Nephron progenitor cell (in vitro differentiated cells): ENCODE results near the gene TGM2.
"Not testable (repeated sequence)": the region's sequence is repeated elsewhere in the genome, so short reads cannot be mapped to it uniquely, and the experiment has no call there.

Experiments used
- DNase-seq: peaks from one replicate; pipeline ENCODE4 v3.0.0; 2021
- H3K27ac Mint-ChIP-seq: 2 replicates; pipeline ENCODE4 v1.8.0; 2021; ENCODE audit warnings: mild to moderate bottlenecking, moderate library complexity, mixed read lengths
- H3K27me3 Mint-ChIP-seq: 2 replicates; pipeline ENCODE4 v1.8.0; 2021; ENCODE audit warnings: mild to moderate bottlenecking, low read depth, mixed read lengths; ENCODE audit not compliant: poor library complexity
- H3K36me3 Mint-ChIP-seq: 2 replicates; pipeline ENCODE4 v1.8.0; 2021; ENCODE audit warnings: low read depth, mixed read lengths
- H3K4me1 Mint-ChIP-seq: 2 replicates; pipeline ENCODE4 v1.8.0; 2021; ENCODE audit warnings: mixed read lengths
- H3K4me3 Mint-ChIP-seq: 2 replicates; pipeline ENCODE4 v1.8.0; 2021; ENCODE audit warnings: mild to moderate bottlenecking, moderate library complexity, mixed read lengths
- H3K9me3 Mint-ChIP-seq: 2 replicates; pipeline ENCODE4 v1.8.0; 2021; ENCODE audit warnings: mild to moderate bottlenecking, moderate library complexity, mixed read lengths
- CTCF ChIP-seq: fragments of 200-600 bp; sonication (generic); IDR thresholded peaks from 2 replicates; pipeline ENCODE4 v1.5.0; 2021; ENCODE audit warnings: antibody characterized with exemption

TGM2 gene

DNA sequence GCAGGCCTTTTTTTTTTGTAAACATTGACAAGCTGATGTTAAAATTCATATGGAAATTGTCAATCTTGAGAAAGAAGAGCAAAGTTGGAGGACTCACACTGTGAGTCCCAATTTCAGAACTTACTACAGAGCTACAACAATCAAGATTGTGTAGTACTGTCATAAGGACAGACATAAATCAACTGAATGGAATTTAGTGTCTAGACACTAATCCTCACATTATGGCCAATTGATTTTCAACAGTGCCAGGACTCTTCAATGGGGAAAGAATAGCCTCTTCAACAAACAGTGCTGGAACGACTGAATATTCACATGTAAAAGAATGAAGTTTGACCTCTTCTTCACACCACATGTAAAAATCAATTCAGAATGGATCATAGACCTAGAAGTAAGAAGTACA is 60.8 kb downstream of the TGM2 start:
- Mint-ChIP-seq H3K9me3 (peaks cover 34% of the 10 kb centered on the region), H3K4me1 (peaks cover 9% of the 10 kb centered on the region), H3K36me3 (peaks cover 7% of the 10 kb centered on the region), H3K4me3 (no peak overlapping the region), H3K27ac (no peak overlapping the region), H3K27me3 (no peaks in the 10 kb centered on the region)
- no peak for TF ChIP-seq CTCF
- no peak for DNase-seq

DNA sequence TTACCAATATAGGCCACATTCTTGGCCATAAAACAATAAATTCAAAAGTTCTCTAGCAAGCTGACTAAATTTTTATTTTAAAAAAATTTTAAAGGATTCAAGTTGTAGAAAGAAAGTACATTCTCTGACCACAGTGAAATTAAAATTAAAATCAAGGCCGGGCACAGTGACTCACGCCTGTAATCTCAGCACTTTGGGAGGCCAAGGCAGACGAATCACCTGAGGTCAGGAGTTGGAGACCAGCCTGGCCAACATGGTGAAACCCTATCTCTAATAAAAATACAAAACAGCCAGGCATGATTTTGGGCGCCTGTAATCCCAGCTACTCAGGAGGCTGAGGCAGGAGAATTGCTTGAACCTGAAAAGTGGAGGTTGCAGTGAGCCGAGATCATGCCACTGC is 62.9 kb downstream of the TGM2 start:
- not testable (repeated sequence) for H3K27ac Mint-ChIP-seq, H3K4me1 Mint-ChIP-seq
- peaks cover 34% of the 10 kb centered on the region for H3K9me3 Mint-ChIP-seq

GRCh38 chr20:38098952-38099351 is 66.1 kb downstream of the TGM2 start:
- H3K27me3 Mint-ChIP-seq, result no peaks in the 10 kb centered on the region

More for the DNA sequence above, 62.9 kb downstream of the TGM2 start:
- not testable (repeated sequence) for H3K27me3 Mint-ChIP-seq, DNase-seq, H3K4me3 Mint-ChIP-seq, H3K36me3 Mint-ChIP-seq

GRCh38 chr20:38095017-38095686 is 69.9 kb downstream of the TGM2 start:
- Mint-ChIP-seq H3K27me3 (no peaks in the 10 kb centered on the region), H3K4me3 (no peak overlapping the region), H3K27ac (peak overlapping the region; percentile 84), H3K4me1 (peaks cover 37% of the 10 kb centered on the region), H3K9me3 (peaks cover 8% of the 10 kb centered on the region), H3K36me3 (peaks cover 2% of the 10 kb centered on the region)
- no peak for DNase-seq
- no peak for TF ChIP-seq CTCF

More at GRCh38 chr20:38098952-38099351, 66.1 kb downstream of the TGM2 start:
- H3K27ac Mint-ChIP-seq, result no peak overlapping the region
- TF ChIP-seq CTCF, result no peak
- no peak for DNase-seq
- peaks cover 29% of the 10 kb centered on the region for H3K9me3 Mint-ChIP-seq
- no peak overlapping the region for H3K4me3 Mint-ChIP-seq
- peaks cover 7% of the 10 kb centered on the region for H3K36me3 Mint-ChIP-seq
- H3K4me1 Mint-ChIP-seq, result peaks cover 12% of the 10 kb centered on the region

- Mint-ChIP-seq H3K27ac (peak overlapping the region; percentile 53), H3K27me3 (no peaks in the 10 kb centered on the region), H3K4me1 (peaks cover 37% of the 10 kb centered on the region), H3K4me3 (no peak overlapping the region), H3K9me3 (peaks cover under 1% of the 10 kb centered on the region), H3K36me3 (peaks cover 8% of the 10 kb centered on the region)
- TF ChIP-seq CTCF, result no peak
- no peak for DNase-seq
These were observed 70.6 kb downstream of the TGM2 start for GRCh38 chr20:38094373-38094891.

DNA sequence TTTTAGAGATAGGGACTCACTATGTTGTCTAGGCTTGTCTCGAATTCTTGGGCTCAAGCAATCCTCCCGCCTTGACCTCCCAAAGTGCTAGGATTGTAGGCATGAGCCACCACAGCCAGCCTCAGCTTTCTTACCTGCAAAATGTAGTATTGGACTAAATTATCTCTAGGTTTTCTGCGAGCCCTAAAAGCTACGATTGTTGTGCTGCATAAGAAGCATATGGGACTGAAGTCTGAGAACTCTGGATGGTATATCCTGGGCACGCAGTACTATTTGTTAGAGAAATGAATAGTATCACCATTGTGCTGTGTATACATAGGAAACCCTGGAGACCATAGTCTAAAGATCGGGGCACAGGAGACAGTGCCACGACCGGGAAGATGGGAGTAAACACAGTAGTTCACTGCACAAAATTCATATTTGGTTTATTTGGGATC is 71.4 kb downstream of the TGM2 start:
- Mint-ChIP-seq H3K4me1 (peaks cover 37% of the 10 kb centered on the region), H3K4me3 (no peak overlapping the region), H3K9me3 (no peaks in the 10 kb centered on the region), H3K27me3 (no peaks in the 10 kb centered on the region), H3K27ac (no peak overlapping the region), H3K36me3 (peaks cover 12% of the 10 kb centered on the region)
- DNase-seq, result no peak
- TF ChIP-seq CTCF, result no peak
